Natural killer cell (primary cell): Measurements from ENCODE around the gene PES1. TPM values are rescaled to one million over a fixed set of nuclear protein-coding genes. Genes with fewer than 3 reads are reported as not detected.

Source experiments
- ATAC-seq, 3 donors: fragments of 150-1000 bp in 2 of 3; fragments of 200-7000 bp in 1 of 3; cut with Tn5 transposase; 1 replicate in 1 of 3; 2 replicates in 2 of 3; pipeline ENCODE4 v1.10.0; 2021; ENCODE audit warnings: mild to moderate bottlenecking in 2 of 3, moderate library complexity in 2 of 3
- DNase-seq, 2 donors: peaks; one replicate each; pipeline versions ENCODE4 v3.0.0 to v3.0.0-alpha.2; 2013 to 2021; ENCODE audit warnings: mixed read lengths in 1 of 2
- H3K27ac ChIP-seq: one replicate; pipeline ENCODE4 v1.5.1; 2013; ENCODE audit warnings: mild to moderate bottlenecking, low read length
- H3K27me3 ChIP-seq: one replicate; pipeline ENCODE4 v1.6.1; 2013; ENCODE audit warnings: low read length; ENCODE audit not compliant: control insufficient read depth, insufficient read depth
- H3K36me3 ChIP-seq: one replicate; pipeline ENCODE4 v1.6.1; 2013; ENCODE audit warnings: low read length; ENCODE audit not compliant: control insufficient read depth, insufficient read depth
- H3K4me1 ChIP-seq: one replicate; pipeline ENCODE4 v1.6.1; 2013; ENCODE audit warnings: low read length; ENCODE audit not compliant: control insufficient read depth, insufficient read depth
- H3K4me3 ChIP-seq: one replicate; pipeline ENCODE4 v1.5.1; 2013; ENCODE audit warnings: low read length
- H3K9me3 ChIP-seq: one replicate; pipeline ENCODE4 v1.6.1; 2013; ENCODE audit warnings: low read length; ENCODE audit not compliant: control insufficient read depth, insufficient read depth
- H3K27ac Mint-ChIP-seq, 2 donors: one replicate each; pipeline ENCODE4 v1.8.0; 2022; ENCODE audit warnings: mild to moderate bottlenecking in 2 of 2, mixed read lengths in 2 of 2, moderate library complexity in 1 of 2
- H3K27me3 Mint-ChIP-seq, 2 donors: one replicate each; pipeline ENCODE4 v1.8.0; 2022; ENCODE audit warnings: low read depth in 2 of 2, mixed read lengths in 2 of 2
- H3K36me3 Mint-ChIP-seq: one replicate; pipeline ENCODE4 v1.8.0; 2022; ENCODE audit warnings: mixed read lengths
- H3K4me1 Mint-ChIP-seq, 2 donors: one replicate each; pipeline ENCODE4 v1.8.0; 2022; ENCODE audit warnings: mixed read lengths in 2 of 2
- H3K4me3 Mint-ChIP-seq: one replicate; pipeline ENCODE4 v1.8.0; 2022; ENCODE audit warnings: mild to moderate bottlenecking, moderate library complexity, mixed read lengths
- H3K9me3 Mint-ChIP-seq, 2 donors: one replicate each; pipeline ENCODE4 v1.8.0; 2022; ENCODE audit warnings: mixed read lengths in 2 of 2
- CTCF ChIP-seq: fragments of 200-600 bp; IDR thresholded peaks from one replicate; pipeline ENCODE4 v1.8.0; 2022; ENCODE audit warnings: antibody characterized with exemption
- WGBS: methylation state at CpG from one replicate; pipeline ENCODE4 v1.1.7; 2013; ENCODE audit warnings: missing lambda C conversion rate; ENCODE audit not compliant: insufficient coverage; 5-methylcytosine and 5-hydroxymethylcytosine counted together
- intact Hi-C: fragments of 100-400 bp; cut with micrococcal nuclease; formaldehyde crosslinking; loops from one replicate; pipeline ENCODE4 v1.14.2; 2022
- total RNA-seq, 4 donors: library from RNA; stranded (reverse); fragments of 120-200 nt in 1 of 4; gene quantifications; one replicate each; pipeline versions ENCODE4 v1.2.3 to v1.2.4, GENCODE V29; 2013 to 2022

PES1 gene
- total RNA-seq, 3 donors from 2014 or later (not counting 1 experiment from before 2014, with no cell fraction given), result 30.9 to 39.7 (median 34.9) TPM

GRCh38 chr22:30610299-30610698 is 18.6 kb upstream of the PES1 start:
- no peak for ATAC-seq

GRCh38 chr22:30609260-30610185 is 17.8 kb upstream of the PES1 start:
- Mint-ChIP-seq H3K9me3 (no peaks in the 10 kb centered on the region), H3K36me3 (no peaks in the 10 kb centered on the region), H3K4me1 (peaks cover 13 to 27% of the 10 kb centered on the region in 2 donors), H3K27me3 (peaks cover 0 to 7% of the 10 kb centered on the region in 2 donors), H3K4me3 (no peak overlapping the region), H3K27ac (peak overlapping the region in 1 of 2 donors; percentile 39)
- H3K4me3 ChIP-seq, result no peak overlapping the region
- WGBS, result 52% methylated on average over 17 of the region's 17 CpGs
- TF ChIP-seq CTCF, result no peak
- DNase-seq (no peak), ATAC-seq (no peak)
- intact Hi-C loops, result no loop called here
- no peaks in the 10 kb centered on the region for H3K9me3 ChIP-seq
- H3K27ac ChIP-seq, result no peak overlapping the region
- peaks cover 47% of the 10 kb centered on the region for H3K4me1 ChIP-seq
- H3K27me3 ChIP-seq, result no peaks in the 10 kb centered on the region
- no peaks in the 10 kb centered on the region for H3K36me3 ChIP-seq

More at GRCh38 chr22:30610299-30610698, 18.6 kb upstream of the PES1 start:
- H3K4me3 ChIP-seq, result no peak overlapping the region
- Mint-ChIP-seq H3K27me3 (peaks cover 0 to 7% of the 10 kb centered on the region in 2 donors), H3K36me3 (no peaks in the 10 kb centered on the region), H3K4me3 (no peak overlapping the region), H3K27ac (no peak overlapping the region), H3K4me1 (peaks cover 13 to 26% of the 10 kb centered on the region in 2 donors), H3K9me3 (no peaks in the 10 kb centered on the region)
- DNase-seq, result no peak
- no peaks in the 10 kb centered on the region for H3K9me3 ChIP-seq
- no peak overlapping the region for H3K27ac ChIP-seq
- WGBS, result 68% methylated on average over 6 of the region's 7 CpGs
- no peak for TF ChIP-seq CTCF
- no peaks in the 10 kb centered on the region for H3K36me3 ChIP-seq
- H3K4me1 ChIP-seq, result peaks cover 46% of the 10 kb centered on the region
- no peaks in the 10 kb centered on the region for H3K27me3 ChIP-seq
- intact Hi-C loops, result no loop called here

- H3K9me3 ChIP-seq, result no peaks in the 10 kb centered on the region
- Mint-ChIP-seq H3K27ac (no peak overlapping the region), H3K9me3 (no peaks in the 10 kb centered on the region), H3K27me3 (peaks cover 0 to 7% of the 10 kb centered on the region in 2 donors), H3K36me3 (no peaks in the 10 kb centered on the region), H3K4me3 (peak overlapping the region; percentile 17), H3K4me1 (peaks cover 13 to 27% of the 10 kb centered on the region in 2 donors)
- H3K4me1 ChIP-seq, result peaks cover 47% of the 10 kb centered on the region
- no peak overlapping the region for H3K27ac ChIP-seq
- H3K4me3 ChIP-seq, result no peak overlapping the region
- H3K36me3 ChIP-seq, result no peaks in the 10 kb centered on the region
- intact Hi-C loops, result no loop called here
- no peaks in the 10 kb centered on the region for H3K27me3 ChIP-seq
- 83% methylated on average over 6 of the region's 7 CpGs for WGBS
- no peak for DNase-seq
- no peak for ATAC-seq
- TF ChIP-seq CTCF, result no peak
These were observed 16.2 kb upstream of the PES1 start for GRCh38 chr22:30607939-30608338.
